Midbrain (tissue), 1 donor: ENCODE results near the gene TNRC6B.
A peak's percentile ranks its signal among the peaks of the same experiment; 100 is the strongest.

ENCODE experiments used
- DNase-seq: peaks from one replicate; lab custom pipeline; 2025; lab: John Stamatoyannopoulos, UW

The TNRC6B gene

GRCh38 chr22:40240686-40241085 is 63.0 kb downstream of the TNRC6B start:
- DNase-seq: no peak

DNA sequence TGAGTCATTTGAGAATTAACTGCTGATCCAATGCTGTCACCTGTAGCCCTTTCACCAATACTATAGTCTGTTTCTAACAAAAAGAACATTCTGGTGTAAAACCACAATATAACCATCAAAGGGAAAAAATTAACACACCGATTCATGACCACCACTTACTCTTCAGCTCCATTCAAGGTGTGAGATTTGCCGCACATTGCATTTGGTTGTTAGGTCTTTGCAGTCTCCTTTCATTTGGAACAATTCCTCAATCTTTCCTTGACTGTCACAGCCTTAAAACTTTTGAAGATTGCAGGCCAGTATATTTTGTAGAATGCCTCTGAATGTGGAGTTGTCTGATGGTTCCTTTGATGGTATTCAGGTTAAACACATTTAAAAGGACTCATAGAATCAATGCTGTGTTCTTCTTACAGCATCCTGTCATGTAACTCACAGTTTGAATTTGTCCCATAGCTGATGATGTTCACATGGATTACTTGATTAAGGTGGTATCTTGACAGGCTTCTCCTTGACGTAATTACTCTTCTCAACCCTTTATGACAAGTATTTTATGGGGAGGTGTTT is 63.6 kb downstream of the TNRC6B start:
- DNase-seq: no peak

GRCh38 chr22:40243891-40244290 is 66.2 kb downstream of the TNRC6B start:
- DNase-seq: no peak

- DNase-seq: no peak
Observed at GRCh38 chr22:40244586-40244985, 66.9 kb downstream of the TNRC6B start.

- no peak for DNase-seq
Observed at GRCh38 chr22:40247976-40248375, 70.3 kb downstream of the TNRC6B start.

- DNase-seq: no peak
Observed at GRCh38 chr22:40249286-40249685, 71.6 kb downstream of the TNRC6B start.

GRCh38 chr22:40250608-40251007 is 72.9 kb downstream of the TNRC6B start:
- no peak for DNase-seq

GRCh38 chr22:40251106-40251505 is 73.4 kb downstream of the TNRC6B start:
- no peak for DNase-seq

- no peak for DNase-seq
Observed at GRCh38 chr22:40252146-40252545, 74.4 kb downstream of the TNRC6B start.

DNA sequence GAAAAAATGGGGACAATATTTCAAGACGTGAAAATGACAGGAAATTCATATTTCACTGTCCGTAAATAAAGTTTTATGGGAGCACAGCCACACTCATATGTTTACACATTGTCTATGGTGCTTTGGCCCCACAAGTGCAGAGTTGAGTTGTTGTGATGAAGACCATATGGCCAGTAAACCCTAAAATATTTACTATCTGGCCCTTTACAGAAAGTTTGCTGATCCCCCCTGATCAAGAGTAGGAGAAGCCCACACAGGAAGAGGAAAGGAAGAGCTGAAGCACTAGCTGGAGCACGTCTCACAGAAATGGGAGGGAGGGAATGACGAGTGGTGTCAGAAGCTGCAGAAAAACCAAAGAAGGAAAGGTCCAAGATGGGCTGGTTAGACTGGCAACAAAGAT is 78.8 kb downstream of the TNRC6B start:
- no peak for DNase-seq

- no peak for DNase-seq
Observed at GRCh38 chr22:40258017-40258416, 80.3 kb downstream of the TNRC6B start.

- no peak for DNase-seq
Observed at GRCh38 chr22:40258501-40258915, 80.8 kb downstream of the TNRC6B start.

- DNase-seq: peak; percentile 34
Observed at GRCh38 chr22:40261783-40262182, 84.1 kb downstream of the TNRC6B start.

GRCh38 chr22:40263191-40263590 is 85.5 kb downstream of the TNRC6B start:
- no peak for DNase-seq

GRCh38 chr22:40265783-40266182 is 88.1 kb downstream of the TNRC6B start:
- no peak for DNase-seq

DNA sequence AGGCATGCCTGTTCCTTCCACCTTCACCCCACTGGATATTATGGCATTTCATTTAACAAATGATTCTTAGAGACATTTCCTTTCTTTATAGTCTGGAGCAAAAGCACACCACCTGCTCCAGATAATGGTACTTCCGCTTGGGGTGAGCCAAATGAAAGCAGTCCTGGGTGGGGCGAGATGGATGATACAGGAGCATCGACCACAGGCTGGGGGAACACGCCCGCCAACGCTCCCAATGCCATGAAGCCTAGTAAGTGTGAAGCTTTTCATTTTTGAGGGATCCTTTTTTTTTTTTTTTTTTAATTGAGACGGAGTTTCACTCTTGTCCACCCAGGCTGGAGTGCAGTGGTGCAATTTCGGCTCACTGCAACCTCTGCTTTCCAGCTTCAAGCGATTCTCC is 92.3 kb downstream of the TNRC6B start:
- no peak for DNase-seq

- DNase-seq: no peak
Observed at GRCh38 chr22:40270748-40271373, 93.1 kb downstream of the TNRC6B start.

GRCh38 chr22:40271440-40271839 is 93.7 kb downstream of the TNRC6B start:
- DNase-seq: no peak

GRCh38 chr22:40273319-40273718 is 95.6 kb downstream of the TNRC6B start:
- DNase-seq: no peak

DNA sequence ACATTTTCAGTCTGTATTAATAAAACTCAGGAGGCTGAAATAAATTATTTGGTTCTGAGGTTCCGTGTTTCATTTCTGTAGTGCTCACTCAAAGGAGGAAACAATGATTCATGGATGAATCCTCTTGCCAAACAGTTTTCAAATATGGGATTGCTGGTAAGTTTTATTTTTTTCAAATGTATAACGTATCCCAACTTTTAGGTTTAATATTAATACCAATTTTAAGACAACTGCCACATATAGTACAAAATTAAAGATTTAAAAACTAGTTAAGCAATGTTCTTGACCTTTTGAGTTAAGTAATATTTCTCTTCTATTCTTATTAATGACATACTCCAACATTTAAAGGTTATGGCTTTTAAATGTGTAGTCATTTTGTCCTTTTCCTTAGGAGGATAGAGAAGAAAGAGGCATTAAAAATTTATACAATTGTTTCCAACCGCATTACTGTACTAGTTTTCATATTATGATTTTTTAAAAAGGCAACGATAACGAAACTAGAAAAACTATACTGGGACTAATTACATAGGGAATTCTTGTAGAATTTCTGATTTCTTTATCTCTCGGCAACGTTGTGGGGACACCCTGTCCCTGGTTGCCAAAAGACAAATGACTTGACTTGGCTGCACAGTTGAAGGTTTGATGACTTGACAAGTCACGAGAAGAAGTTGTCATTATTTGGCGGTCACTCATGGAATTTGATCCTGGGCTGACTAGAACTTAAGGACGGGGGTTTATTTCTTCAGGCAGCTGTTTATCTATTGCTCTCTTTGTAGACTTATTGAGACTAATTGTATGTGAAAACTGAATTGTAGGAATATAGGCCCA is 99.5 kb downstream of the TNRC6B start:
- no peak for DNase-seq

DNA sequence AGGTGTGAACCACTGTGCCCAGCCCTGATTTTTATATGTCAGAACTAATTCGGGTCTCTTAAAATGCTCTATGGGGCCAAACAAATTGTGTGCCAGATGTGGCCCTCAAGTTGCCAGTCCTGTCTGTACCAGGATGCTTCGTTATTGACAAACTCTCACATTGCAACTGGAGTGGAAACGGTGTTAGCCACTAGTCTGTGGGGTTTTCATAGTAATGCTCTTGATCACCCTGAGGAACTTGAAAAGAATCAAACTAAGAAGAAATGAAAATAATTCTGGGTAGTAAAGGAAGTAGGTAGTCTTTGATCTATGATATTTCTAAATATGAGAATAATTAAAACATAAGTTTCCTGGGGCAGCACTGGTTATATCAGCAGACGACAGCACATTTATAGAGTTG is 101.3 kb downstream of the TNRC6B start:
- DNase-seq: no peak

- DNase-seq: no peak
Observed at GRCh38 chr22:40281717-40282116, 104.0 kb downstream of the TNRC6B start.

GRCh38 chr22:40285513-40285912 is 107.8 kb downstream of the TNRC6B start:
- DNase-seq: no peak
